Smooth muscle cell of the brain vasculature (primary cell): ENCODE measurements around the gene SH2D3C.

Source experiments
- DNase-seq: peaks from one replicate; pipeline ENCODE4 v3.0.0-alpha.2; 2012; ENCODE audit warnings: low read depth, low spot score

SH2D3C gene

DNA sequence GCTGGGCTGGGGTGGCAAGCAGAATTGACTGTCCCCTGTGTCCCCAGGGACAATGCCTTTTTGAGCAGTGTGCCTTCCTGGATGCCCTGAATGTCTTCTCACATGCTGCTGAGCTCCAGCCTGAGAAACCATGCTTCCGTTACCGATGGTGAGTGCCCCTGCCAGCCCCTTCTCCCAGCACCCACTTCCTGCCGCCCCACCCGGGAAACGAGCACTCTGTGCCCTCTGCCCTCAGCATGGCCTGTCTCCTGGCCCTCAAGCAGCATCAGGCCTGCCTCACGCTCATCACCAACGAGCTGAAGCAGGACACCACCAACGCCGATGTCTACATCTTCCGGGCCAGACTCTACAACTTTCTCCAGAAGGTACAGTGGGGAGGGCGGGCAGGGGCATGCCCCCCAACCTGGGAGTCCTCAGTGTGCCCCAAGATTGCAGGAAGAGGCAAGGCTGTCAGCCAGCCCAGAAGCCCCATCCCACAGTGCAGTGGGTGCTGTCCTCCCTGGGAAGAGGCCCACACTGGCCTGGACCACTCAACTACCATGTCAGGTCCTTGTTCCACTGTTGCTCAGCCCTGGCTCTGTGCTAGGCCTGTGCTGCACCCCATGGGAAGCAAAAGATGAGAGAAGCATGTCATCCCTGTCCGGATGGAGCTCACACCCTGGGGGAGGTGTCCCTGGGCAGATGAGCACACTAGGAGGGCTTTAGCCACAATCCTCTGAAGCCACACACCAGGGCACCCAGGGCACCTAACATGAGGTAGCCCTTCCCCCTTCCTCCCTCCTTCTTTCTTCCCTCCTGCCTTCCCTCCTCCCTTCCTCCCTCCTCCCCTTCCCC, 58.2 kb downstream of the SH2D3C start:
- no peak for DNase-seq

DNA sequence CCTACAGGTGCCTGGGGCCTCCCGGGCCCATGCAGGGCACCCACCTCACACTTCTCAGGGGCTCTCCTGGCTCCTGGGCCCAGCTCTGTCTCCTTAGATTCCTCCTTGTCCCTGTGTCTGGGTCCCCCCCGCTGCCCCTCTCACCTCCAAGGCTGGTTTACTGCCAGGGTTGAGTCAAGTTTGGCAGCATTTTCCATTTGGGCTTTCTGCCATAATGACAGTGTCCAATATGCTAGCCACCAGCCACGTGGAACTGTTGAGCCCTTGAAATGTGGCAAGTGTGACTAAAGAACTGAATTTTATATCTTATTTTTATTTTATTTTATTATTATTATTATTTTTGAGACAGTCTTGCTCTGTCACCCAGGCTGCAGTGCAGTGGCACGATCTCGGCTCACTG, 60.7 kb downstream of the SH2D3C start:
- DNase-seq = no peak

DNA sequence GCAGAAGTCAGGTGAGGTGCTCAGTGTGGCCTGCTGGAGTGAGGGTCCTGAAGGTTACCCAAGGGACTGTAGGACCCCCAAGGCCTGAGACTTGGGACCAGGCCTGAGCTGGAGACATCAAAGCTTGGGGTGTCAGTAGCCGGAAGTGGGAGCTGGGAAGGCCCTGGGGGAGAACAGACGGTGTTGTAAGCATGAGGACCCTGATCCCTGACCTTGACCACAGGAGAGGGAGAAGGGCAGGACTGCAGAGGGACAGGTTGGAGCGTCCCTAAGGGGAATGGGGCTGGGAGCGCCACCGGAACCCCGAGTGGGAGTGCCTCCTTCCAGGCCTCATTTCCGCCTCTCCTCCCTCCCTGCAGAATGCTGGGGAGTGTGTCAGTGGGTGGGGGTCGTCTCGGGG, 62.1 kb downstream of the SH2D3C start:
- DNase-seq = no peak

DNA sequence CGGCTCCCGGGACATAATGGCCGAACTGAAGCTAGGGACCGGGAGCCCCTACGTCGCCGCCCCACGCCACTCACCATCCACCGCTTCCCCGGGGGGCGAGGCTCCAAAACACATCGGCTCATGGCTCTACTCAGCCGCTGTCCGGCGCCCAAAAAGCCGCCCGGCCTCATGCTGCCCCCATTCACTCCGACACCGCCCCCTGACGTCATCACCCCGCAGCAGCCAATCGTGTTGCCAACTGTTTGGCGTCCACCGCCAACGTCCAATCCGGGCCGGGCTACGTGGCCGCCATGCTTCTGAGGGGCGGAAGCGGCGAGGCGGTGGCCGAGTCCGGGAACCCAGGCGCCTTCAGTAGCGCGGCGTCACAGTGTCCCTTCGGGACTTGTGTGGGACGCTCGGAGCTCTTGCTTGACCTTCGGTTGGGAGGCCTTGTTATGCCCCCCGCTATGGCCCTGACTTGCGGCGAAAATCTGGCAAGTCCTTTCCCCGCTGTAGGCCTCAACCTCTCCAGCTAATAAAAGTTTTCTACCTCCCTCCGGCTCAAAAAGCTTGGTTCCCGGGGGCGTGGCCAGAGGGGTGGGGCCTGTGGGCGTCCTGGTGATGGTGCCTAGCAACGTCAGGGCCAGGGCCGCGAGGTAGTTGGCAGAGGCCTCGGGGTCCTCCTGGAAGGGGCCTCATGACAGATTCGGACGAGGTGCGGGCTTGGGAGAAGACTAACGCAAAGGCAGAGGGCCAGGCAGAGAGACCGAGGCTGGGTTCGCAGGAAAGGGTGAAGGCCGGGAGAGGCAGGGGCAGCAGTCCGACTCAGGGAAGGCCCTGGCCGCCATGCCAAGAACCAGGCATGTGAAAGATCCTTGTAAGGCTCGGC, 62.8 kb downstream of the SH2D3C start, which contains the start of the genes PTRH1 and TTC16:
TSS of gene PTRH1 (minus strand) at position 194 of the 868 bp plus-strand sequence. CDS start at position 170, 24 bp downstream.
TSS of gene TTC16 (plus strand) at position 610 of the 868 bp plus-strand sequence. CDS start at position 677, 67 bp downstream.
- peak; percentile 82 for DNase-seq

DNA sequence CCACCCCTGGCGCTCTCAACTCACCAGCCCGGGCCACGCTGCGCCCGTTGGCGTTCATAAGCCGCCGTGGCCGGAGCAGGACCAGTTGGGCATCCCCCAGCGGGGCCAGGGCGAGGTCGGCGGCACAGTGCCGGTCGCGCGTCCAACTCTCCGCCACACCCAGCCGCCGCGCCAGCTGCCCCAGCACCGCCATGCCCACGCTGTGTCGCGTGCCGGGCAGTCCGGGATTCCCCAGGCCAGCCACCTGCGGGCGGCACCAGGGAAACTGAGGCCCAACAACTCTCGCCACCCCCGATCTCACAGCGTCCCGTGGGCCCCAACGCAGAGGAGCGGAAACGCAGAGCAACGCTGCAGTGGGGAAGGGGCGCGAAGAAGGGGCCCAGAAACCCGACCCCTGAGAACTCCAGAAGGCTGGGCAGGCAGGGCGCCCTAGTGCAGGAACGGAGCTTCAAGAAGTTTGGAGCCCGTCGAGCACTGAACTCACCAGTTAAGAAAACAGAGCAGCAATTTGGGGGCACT, 63.5 kb downstream of the SH2D3C start:
- DNase-seq = no peak

DNA sequence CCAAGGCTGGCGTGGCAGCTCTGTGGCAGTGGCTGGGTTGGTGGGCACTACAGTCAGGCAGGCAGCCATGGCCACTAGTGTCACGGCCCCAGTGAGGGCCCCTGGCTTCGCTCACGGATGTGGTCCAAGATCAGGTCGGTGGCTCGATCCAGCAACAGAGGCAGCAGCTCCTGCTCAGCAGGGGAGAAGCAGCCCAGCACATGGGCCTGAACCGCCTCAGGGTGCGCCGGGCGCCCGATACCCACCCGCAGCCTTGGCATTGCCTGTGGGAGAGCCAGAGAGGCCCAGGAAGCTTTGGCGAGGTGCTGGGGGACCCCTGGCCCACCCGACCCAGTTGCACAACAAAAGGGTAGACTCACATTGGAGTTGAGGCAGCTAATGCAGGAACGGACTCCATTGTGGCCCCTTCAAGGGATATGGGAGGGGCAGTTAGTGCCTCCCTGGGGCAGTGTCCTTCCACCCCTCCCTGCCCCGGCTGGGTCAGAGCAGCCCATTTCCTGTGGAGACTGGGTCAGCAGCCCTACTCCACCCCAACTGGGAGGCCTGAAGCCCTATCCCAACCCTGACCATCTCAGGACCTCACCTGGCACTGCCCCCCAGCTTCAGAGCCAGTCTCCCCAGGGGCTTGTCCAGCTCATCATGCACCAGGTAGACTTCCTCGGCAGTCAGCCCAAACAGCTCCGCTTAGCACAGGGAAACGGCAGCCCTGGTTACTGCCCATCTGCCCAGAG, 64.3 kb downstream of the SH2D3C start:
- DNase-seq = no peak

DNA sequence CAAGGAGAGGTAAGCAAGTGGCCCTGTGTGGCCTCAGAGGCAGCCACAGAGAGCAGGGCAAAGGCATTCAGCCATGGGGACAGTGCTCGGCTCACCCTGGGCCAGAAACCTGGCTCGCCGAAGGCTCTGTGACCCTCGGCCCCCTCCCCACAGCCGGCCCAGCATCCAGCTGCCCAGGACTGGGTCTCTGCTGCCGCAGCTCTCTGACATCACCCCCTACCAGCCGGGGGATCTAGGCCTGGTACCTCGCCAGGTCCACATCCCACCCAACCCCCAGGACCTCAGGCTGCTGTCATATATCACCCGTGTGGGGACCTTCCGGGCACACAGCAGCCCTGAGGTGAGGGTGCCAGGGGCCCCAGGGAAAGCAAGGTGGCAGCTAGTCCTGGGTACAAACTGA, 65.6 kb downstream of the SH2D3C start:
- no peak for DNase-seq

DNA sequence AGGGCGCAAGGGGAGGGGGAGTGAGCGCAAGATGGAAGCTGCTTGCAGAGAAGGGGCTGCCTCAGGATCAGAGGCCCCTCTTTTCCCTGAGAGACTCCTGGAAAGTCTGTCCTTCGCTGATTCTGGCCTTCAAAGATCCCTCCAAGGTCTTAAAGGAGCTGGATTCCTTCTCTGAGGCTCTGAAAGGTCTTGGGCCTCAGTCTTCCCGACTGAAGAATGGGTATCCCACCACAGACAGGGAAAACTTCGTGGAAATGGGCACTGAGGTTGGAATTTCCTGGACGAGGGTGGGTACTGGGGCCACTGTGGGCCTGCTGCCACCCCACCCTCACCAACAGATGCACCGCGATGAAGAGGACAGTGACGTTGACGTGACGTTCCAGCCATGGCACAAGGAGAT, 66.1 kb downstream of the SH2D3C start:
- DNase-seq = no peak

DNA sequence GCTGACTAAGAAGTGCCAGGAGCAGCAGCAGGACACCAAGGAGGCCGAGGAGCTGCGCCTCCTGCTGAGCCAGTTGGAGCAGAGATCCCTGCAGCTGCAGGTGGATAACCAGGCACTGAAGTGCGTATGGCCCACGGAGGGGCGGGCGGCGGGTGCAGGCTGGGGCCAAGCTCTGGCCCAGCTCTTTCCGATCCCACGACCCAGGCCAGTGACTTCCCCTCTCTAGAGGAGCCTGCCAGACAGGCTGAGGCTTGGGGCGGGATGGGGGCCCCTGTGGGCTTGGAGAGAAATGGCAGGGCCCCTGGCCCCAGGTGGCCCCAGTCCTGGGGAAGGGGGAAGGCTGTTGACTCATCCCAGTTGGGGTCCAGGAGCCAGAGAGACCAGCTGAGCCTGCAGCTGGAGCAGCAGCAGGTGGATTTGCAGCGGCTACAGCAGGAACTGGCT, 66.6 kb downstream of the SH2D3C start:
- no peak for DNase-seq

DNA sequence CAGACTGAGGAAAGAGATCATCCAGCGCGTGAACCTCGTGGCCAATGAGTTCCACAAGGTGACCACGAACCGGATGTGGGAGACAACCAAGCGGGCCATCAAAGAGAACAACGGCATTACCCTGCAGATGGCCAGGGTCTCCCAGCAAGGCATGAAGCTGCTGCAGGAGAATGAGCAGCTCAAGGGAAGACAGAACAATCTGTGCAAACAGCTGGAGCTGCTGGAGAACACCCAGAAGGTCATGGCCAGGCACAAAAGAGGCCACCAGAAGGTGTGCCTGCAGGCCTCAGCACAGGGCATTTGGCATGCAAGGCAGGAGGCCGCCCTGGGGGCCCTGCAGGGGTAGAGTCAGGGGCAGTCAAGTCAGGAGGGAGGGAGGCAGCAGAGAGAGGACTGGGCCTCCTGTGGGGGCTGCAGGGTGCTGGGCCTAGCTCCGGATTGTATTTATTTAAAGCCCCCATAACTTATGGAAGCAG, 67.2 kb downstream of the SH2D3C start:
- no peak for DNase-seq

DNA sequence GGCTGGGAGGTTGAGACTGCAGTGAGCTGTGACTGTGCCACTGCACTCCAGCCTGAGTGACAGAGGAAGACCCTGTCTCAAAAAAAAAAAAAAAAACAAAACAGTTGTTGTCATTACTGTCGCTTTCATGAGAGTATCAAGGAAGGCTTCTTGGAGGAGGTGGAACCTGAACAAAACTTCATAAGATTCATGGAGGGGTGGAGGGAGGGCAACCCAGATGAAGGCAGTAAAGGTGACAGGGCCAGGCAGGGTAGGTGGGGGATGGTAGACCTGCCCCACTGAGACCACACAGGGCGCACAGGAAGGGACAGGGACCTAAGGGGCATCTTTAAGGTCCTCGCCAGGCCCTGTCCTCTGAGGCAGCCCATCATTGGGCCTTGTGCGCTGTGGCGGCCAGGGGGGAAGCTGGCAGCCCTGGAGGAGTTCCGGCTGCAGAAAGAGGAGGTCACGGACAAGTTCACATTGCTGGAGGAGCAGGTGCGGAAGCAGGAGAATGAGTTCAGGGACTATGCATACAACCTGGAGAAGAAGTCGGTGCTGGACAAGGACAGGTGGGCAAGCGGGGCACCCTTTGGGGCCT, 68.2 kb downstream of the SH2D3C start:
- no peak for DNase-seq

DNA sequence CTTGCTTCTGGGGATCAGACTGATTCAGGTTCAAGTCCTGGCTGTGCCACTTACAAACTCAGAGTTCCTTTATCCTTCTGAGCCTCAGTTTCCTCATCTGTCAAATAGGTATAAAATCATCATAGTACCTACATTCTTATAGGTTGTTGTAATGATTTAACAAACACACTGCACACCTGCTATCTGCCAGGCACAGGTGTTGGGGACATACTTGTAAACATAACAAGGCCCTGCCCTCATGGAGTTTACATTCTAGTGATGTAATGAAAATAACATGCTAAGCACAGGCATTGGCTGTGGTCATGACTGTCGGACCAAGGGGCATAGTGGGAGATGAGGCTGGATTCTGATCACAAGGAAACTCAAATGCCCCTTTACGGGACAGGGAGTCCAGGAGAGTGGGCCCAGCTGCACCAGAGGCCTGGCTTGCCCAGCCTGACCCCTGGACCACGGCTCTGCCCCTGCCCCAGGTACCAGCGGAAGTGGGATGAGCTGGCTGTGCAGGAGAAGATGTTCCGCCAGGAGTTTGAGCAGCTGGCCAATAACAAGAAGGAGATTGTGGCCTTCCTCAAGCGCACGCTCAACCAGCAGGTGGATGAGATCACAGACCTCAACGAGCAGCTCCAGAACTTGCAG, 69.4 kb downstream of the SH2D3C start:
- no peak for DNase-seq

DNA sequence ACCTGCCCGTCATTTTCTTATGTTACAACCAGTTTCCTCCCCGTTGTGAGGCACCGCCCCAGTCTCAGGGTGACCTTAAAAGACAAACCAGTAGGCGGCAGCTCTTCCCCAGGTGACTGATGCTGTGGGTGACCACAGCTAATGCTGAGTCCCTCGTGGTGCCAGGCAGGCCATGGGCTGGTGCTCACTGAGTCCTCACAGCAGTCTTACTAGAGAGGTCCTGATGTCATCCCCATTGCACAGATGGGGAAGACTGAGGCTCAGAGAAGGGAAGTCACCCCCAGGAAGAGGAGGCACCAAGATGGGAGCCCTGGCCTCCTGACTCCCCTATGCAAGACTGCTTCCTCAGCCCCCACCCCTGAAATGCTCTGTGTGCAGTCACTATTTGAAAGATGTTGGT, 70.7 kb downstream of the SH2D3C start:
- DNase-seq = no peak

DNA sequence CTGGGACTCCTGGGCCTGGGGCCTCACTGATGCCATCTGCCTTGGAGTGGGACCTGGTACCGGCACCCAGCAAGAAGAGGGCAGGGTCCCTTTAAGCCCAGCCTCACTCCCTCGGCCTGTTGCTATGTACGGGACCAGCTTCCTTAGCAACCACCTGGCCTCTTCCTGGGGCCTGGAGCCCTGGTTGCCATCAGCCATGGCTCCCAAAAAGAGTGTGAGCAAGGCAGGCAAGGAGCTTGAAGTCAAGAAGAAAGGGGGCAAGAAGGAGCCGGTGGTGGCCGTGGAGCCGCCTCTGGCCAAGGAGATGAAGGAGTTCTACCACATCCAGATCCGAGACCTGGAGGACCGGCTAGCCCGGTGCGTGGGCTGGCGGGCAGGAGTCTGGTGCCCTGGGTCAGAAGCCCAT, 71.6 kb downstream of the SH2D3C start, which contains the start of gene CFAP157:
TSS of gene CFAP157 (plus strand) at position 153 of the 406 bp plus-strand sequence. CDS start at position 197, 44 bp downstream.
- DNase-seq = no peak

DNA sequence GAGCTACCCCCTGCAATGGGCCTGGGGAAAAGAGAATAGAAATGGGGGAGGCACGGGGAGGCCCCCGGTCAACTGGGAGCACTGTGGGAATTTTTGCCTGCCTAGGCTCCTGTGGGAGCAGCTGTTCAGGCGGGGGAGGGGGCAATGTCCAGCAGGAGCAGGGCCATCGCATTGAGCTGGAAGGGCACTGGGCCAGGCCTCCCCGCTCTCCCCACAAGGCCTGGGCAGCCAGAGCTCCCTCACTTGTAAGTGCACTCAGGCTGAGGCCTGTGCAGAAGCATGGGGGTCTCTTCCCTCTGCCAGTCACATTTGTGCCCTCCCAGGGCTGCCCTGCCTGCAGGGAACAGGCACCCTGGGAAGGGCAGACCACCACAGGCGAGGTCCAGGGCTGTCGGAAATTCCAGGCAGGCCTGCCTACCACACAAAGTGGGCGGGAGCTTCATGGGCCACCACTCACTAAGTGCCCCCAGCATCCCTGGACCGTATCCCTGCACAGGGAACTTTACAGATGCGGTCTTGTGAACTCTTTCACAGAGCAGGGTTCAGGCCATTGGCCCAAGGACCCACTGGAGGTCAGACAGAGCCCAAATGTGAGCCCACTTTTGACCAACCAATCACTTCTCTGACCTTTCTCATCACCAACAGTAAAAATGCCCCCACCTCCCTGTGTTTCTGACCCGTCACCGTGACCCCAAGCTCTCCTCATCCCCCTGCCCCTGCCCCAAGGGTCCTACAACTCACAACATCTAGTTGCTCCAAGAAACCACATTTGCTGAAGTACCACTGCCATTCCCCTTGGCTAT, 72.7 kb downstream of the SH2D3C start:
- no peak for DNase-seq

DNA sequence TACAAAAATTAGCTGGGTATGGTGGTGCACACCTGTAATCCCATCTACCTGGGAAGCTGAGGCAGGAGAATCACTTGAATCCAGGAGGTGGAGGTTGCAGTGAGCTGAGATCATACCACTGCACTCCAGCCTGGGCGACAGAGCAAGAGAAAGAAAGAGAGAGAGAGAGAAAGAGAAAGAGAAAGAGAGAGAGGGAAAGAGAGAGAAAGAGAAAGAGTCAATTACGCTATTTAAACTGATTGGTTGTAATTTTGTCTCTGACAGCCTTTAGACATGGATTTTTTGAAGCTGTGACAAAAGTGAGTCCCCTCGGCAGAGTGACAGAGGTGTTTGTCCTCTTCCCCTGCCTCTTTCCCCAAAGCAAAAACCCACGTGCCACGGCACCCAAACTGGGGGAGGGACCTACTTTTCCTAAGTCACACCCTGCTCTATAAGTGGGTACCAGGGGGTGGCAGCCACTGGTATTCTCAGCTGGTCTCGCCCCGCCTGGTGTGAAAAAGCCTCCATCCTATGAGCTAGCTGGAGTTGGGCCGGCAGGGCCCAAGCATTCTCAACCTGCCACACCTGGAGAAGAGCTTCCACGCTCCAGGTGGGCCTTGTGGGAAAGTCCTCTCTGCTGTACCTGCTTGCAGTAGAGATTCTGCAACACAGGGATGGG, 75.0 kb downstream of the SH2D3C start:
- no peak for DNase-seq

DNA sequence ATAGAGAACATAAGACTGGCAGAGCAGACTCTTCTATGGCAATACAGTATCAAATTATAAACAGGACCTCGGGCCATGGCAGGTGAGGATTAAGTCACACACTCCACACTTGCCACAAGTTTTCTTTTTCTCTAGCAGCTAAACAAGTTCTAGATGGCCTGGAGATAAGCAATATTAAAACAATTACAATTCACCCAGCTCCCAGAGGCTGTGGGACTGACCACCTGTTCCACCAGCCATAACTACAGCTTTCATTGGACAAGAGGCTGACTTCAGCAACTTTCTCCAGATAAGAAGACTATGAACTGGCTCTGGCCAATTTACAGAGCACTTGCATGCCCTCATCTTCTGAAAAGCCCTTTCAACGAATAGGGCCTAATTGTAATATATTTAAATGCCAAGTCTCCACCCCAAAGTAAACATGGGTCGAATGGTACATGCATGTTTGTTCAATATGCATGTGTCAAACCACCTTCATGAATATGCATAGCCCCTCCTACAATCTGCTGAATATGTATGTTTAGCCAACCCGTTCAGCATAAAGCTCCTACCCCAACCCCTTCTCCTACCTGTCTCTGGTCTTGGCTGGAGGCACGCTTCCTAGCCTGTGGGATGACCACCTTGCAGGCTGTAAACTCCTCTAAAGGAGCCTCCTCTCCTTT, 77.7 kb downstream of the SH2D3C start:
- DNase-seq = no peak

DNA sequence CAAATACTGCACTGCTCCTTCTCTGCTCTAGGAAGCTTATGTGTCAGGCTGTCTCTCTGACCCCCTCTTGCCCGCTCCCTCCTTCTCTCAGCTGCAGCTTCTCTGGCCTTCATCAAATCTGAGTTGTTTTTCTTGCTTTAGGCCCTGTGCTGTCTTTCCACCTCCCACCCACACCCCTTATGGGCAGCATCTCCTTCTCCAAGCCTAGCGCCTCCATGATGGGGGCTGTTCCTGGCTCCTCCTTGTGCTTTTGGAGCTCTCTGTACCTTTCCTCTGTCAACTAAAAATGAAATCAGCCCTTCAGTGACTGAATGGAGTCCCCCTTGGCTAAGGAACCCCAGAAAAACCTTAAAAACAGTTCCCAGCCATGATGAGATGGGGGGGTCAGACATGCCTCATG, 78.3 kb downstream of the SH2D3C start:
- no peak for DNase-seq
